IMR-90 (cell line): ENCODE data around the gene MTMR6. TPM values are rescaled to one million over a fixed set of nuclear protein-coding genes. Genes with fewer than 3 reads are reported as not detected.

Source experiments
- ATAC-seq: fragments of 200-7000 bp; cut with Tn5 transposase; 2 replicates; pipeline ENCODE4 v1.9.1; 2020; ENCODE audit warnings: low read depth, mild to moderate bottlenecking, moderate library complexity
- BruUV-seq: library from RNA; stranded (reverse); fragments of 400-500 nt; replicated peaks from 2 replicates; lab custom pipeline; 2021; lab: Mats Ljungman, UMichigan
- CTCF ChIA-PET: fragments of 300-600 bp; formaldehyde crosslinking; extraction: SDS; loops from one replicate; lab custom pipeline; 2021; ENCODE audit warnings: antibody characterized with exemption; lab: Yijun Ruan, JAX
- POLR2A ChIA-PET: fragments of 300-600 bp; sonication (Branson Sonifier 250); formaldehyde crosslinking; loops from one replicate; lab custom pipeline; 2022; ENCODE audit warnings: antibody characterized with exemption; ENCODE audit not compliant: unreplicated experiment; lab: Charles Lee
- DNase-seq: peaks from one replicate; pipeline ENCODE4 v3.0.0; 2013
- H2AFZ ChIP-seq: replicated peaks from 2 replicates; pipeline ENCODE3; 2013; ENCODE audit warnings: low read length, mild to moderate bottlenecking; ENCODE audit not compliant: poor library complexity
- H2AK5ac ChIP-seq: 2 replicates; pipeline ENCODE4 v1.6.1; 2013; ENCODE audit warnings: low read depth, low read length, inconsistent platforms
- H2AK9ac ChIP-seq: replicated peaks from 2 replicates; pipeline ENCODE3; 2013; ENCODE audit warnings: mild to moderate bottlenecking, low read depth, low read length, moderate library complexity; ENCODE audit not compliant: poor library complexity
- H2BK120ac ChIP-seq: 2 replicates; pipeline ENCODE4 v1.6.1; 2013; ENCODE audit warnings: low read depth, low read length, inconsistent platforms
- H2BK15ac ChIP-seq: 3 replicates; pipeline ENCODE4 v1.6.1; 2013; ENCODE audit warnings: low read depth, low read length, inconsistent platforms
- H2BK20ac ChIP-seq: 2 replicates; pipeline ENCODE4 v1.6.1; 2013; ENCODE audit warnings: low read depth, mild to moderate bottlenecking, inconsistent platforms, low read length, moderate library complexity
- H2BK5ac ChIP-seq: 2 replicates; pipeline ENCODE4 v1.6.1; 2013; ENCODE audit warnings: mild to moderate bottlenecking, low read depth, low read length, inconsistent platforms; ENCODE audit not compliant: poor library complexity, severe bottlenecking
- H3K14ac ChIP-seq: replicated peaks from 2 replicates; pipeline ENCODE4 v1.6.1; 2013; ENCODE audit warnings: low read depth, low read length, inconsistent platforms
- H3K18ac ChIP-seq: 2 replicates; pipeline ENCODE4 v1.6.1; 2013; ENCODE audit warnings: low read depth, low read length, control low read depth
- H3K23ac ChIP-seq: 2 replicates; pipeline ENCODE4 v1.6.1; 2013; ENCODE audit warnings: low read depth, low read length, inconsistent platforms
- H3K27ac ChIP-seq: 2 replicates; pipeline ENCODE4 v1.5.1; 2013; ENCODE audit warnings: mild to moderate bottlenecking, control low read depth, low read length; ENCODE audit not compliant: insufficient read depth
- H3K27me3 ChIP-seq: 2 replicates; pipeline ENCODE4 v1.6.1; 2013; ENCODE audit warnings: low read length; ENCODE audit not compliant: control insufficient read depth, insufficient read depth
- H3K36me3 ChIP-seq: 2 replicates; pipeline ENCODE4 v1.6.1; 2013; ENCODE audit warnings: low read length, mixed read lengths; ENCODE audit not compliant: control insufficient read depth, insufficient read depth
- H3K4ac ChIP-seq: 2 replicates; pipeline ENCODE4 v1.6.1; 2013; ENCODE audit warnings: low read depth, low read length, inconsistent platforms
- H3K4me1 ChIP-seq: 2 replicates; pipeline ENCODE4 v1.6.1; 2013; ENCODE audit warnings: low read length, mixed read lengths; ENCODE audit not compliant: control insufficient read depth, insufficient read depth
- H3K4me2 ChIP-seq: 2 replicates; pipeline ENCODE4 v1.6.1; 2013; ENCODE audit warnings: low read depth, mild to moderate bottlenecking, control low read depth, low read length, moderate library complexity
- H3K4me3 ChIP-seq: 2 replicates; pipeline ENCODE4 v1.5.1; 2013; ENCODE audit warnings: low read depth, mild to moderate bottlenecking, control low read depth, low read length, moderate library complexity; ENCODE audit not compliant: insufficient read depth
- H3K56ac ChIP-seq: 2 replicates; pipeline ENCODE4 v1.6.1; 2013; ENCODE audit warnings: low read length, inconsistent platforms; ENCODE audit not compliant: insufficient read depth; ENCODE audit errors: extremely low read depth
- H3K79me1 ChIP-seq, 2 experiments: 2 replicates each; pipeline ENCODE4 v1.6.1; 2013; ENCODE audit warnings: low read length in 2 of 2, inconsistent platforms in 1 of 2, low read depth in 1 of 2
- H3K9ac ChIP-seq: 2 replicates; pipeline ENCODE4 v1.6.1; 2013; ENCODE audit warnings: low read depth, low read length, control low read depth
- H3K9me1 ChIP-seq: 2 replicates; pipeline ENCODE4 v1.6.1; 2013; ENCODE audit warnings: low read length, inconsistent platforms; ENCODE audit not compliant: insufficient read depth
- H3K9me3 ChIP-seq: 2 replicates; pipeline ENCODE4 v1.6.1; 2013; ENCODE audit warnings: low read length; ENCODE audit not compliant: control insufficient read depth, insufficient read depth
- H4K20me1 ChIP-seq: 2 replicates; pipeline ENCODE4 v1.6.1; 2013; ENCODE audit warnings: low read length, inconsistent platforms; ENCODE audit not compliant: insufficient read depth
- H4K5ac ChIP-seq: 2 replicates; pipeline ENCODE4 v1.6.1; 2013; ENCODE audit warnings: mild to moderate bottlenecking, low read depth, low read length, control low read depth
- H4K8ac ChIP-seq, 2 experiments: 2 replicates each; pipeline ENCODE4 v1.6.1; 2013; ENCODE audit warnings: low read depth in 2 of 2, low read length in 2 of 2, control low read depth in 1 of 2, inconsistent platforms in 1 of 2
- H4K91ac ChIP-seq: 2 replicates; pipeline ENCODE4 v1.6.1; 2013; ENCODE audit warnings: low read depth, low read length, inconsistent platforms; ENCODE audit not compliant: insufficient read depth
- BHLHE40 ChIP-seq: fragments of 150-350 bp; IDR thresholded peaks from 2 replicates; pipeline ENCODE4 v1.6.1; 2016; ENCODE audit warnings: mild to moderate bottlenecking, low read depth, low read length
- CEBPB ChIP-seq: IDR thresholded peaks from 2 replicates; pipeline ENCODE4 v1.6.1; 2012; ENCODE audit warnings: low read depth, low read length, improper control_type of control experiment
- CHD1 ChIP-seq: IDR thresholded peaks from 2 replicates; pipeline ENCODE4 v1.6.1; 2012; ENCODE audit warnings: low read depth, low read length, improper control_type of control experiment
- ELK1 ChIP-seq: fragments of 150-350 bp; IDR thresholded peaks from 2 replicates; pipeline ENCODE4 v1.6.1; 2016; ENCODE audit warnings: low read depth, mild to moderate bottlenecking, low read length, moderate library complexity, borderline replicate concordance
- MAFK ChIP-seq: IDR thresholded peaks from 2 replicates; pipeline ENCODE4 v1.6.1; 2012; ENCODE audit warnings: low read depth, low read length, improper control_type of control experiment
- MAZ ChIP-seq: IDR thresholded peaks from 2 replicates; pipeline ENCODE4 v1.6.1; 2012; ENCODE audit warnings: low read depth, mild to moderate bottlenecking, low read length, improper control_type of control experiment, moderate library complexity, borderline replicate concordance
- MXI1 ChIP-seq: IDR thresholded peaks from 2 replicates; pipeline ENCODE4 v1.6.1; 2012; ENCODE audit warnings: low read depth, mild to moderate bottlenecking, low read length, moderate library complexity, borderline replicate concordance
- NFE2L2 ChIP-seq: fragments of 150-350 bp; IDR thresholded peaks from 2 replicates; pipeline ENCODE4 v1.6.1; 2016; ENCODE audit warnings: low read depth, mild to moderate bottlenecking, low read length
- POLR2A ChIP-seq: IDR thresholded peaks from 2 replicates; pipeline ENCODE4 v1.6.1; 2012; ENCODE audit warnings: mild to moderate bottlenecking, low read depth, low read length
- RAD21 ChIP-seq: IDR thresholded peaks from 2 replicates; pipeline ENCODE4 v1.6.1; 2012; ENCODE audit warnings: low read length, improper control_type of control experiment
- RCOR1 ChIP-seq: IDR thresholded peaks from 2 replicates; pipeline ENCODE4 v1.6.1; 2012; ENCODE audit warnings: mild to moderate bottlenecking, low read length, improper control_type of control experiment; ENCODE audit not compliant: insufficient replicate concordance
- RFX5 ChIP-seq: IDR thresholded peaks from 2 replicates; pipeline ENCODE4 v1.8.0; 2012; ENCODE audit warnings: low read depth, mild to moderate bottlenecking, low read length, moderate library complexity
- SMC3 ChIP-seq: fragments of 150-350 bp; IDR thresholded peaks from 2 replicates; pipeline ENCODE4 v1.6.1; 2016; ENCODE audit warnings: low read depth, mild to moderate bottlenecking, antibody characterized with exemption, low read length, moderate library complexity
- WGBS, 2 experiments: methylation state at CpG; one replicate each; pipeline versions ENCODE4 v1.1.5 to v1.1.7; 2013; ENCODE audit warnings: missing lambda C conversion rate in 2 of 2; ENCODE audit not compliant: insufficient read length in 1 of 2; ENCODE audit errors: extremely low coverage in 2 of 2; 5-methylcytosine and 5-hydroxymethylcytosine counted together
- dilution Hi-C: fragments of 300-500 bp; cut with HindIII; formaldehyde crosslinking; loops from one replicate; pipeline ENCODE4 v1.14.3; 2018; ENCODE audit warnings: low sequenced_read_pairs; ENCODE audit not compliant: unreplicated experiment
- in situ Hi-C: fragments of 300-500 bp; cut with MboI; formaldehyde crosslinking; loops from 3 replicates; pipeline ENCODE4 v1.14.3; 2019; ENCODE audit warnings: low sequenced_read_pairs, inconsistent platforms, mixed read lengths
- intact Hi-C: fragments of 100-400 bp; cut with micrococcal nuclease; formaldehyde crosslinking; loops from 2 replicates; pipeline ENCODE4 v1.10.0; 2022
- polyA plus RNA-seq, 3 experiments: library from polyadenylated mRNA; depleted of rRNA; stranded (reverse); fragments of >200 nt; gene quantifications; 2 replicates each; pipeline ENCODE4 v1.2.3, GENCODE V29; 2012; ENCODE audit warnings: low replicate concordance in 1 of 3
- total RNA-seq: library from RNA; depleted of rRNA; stranded (reverse); fragments of >200 nt; gene quantifications from 2 replicates; pipeline ENCODE4 v1.2.3, GENCODE V29; 2012
- TF ChIP-seq, protein P1 (sequence below): fragments of 150-350 bp; IDR thresholded peaks from 2 replicates; pipeline ENCODE4 v1.6.1; 2017; ENCODE audit warnings: mild to moderate bottlenecking, antibody characterized with exemption, low read length, low read depth
- TF ChIP-seq, protein P2 (sequence below): conservative IDR thresholded peaks from 2 replicates; pipeline ENCODE4 v1.5.1; 2012; ENCODE audit warnings: mild to moderate bottlenecking, low read depth, low read length, improper control_type of control experiment

Gene MTMR6
- total and polyA plus RNA-seq, 2 of the 4 experiments (the other 2 are of a cell fraction), result 9.4 to 21.7 TPM

- Histone ChIP-seq H3K9ac (no peak overlapping the region), H3K56ac (no peak overlapping the region), H4K91ac (no peak overlapping the region), H3K4me1 (no peaks in the 10 kb centered on the region), H2AFZ (no peak overlapping the region), H2AK5ac (no peak overlapping the region), H3K18ac (no peak overlapping the region), H2BK20ac (no peak overlapping the region), H3K27ac (no peak overlapping the region), H3K79me1 (no peaks in the 10 kb centered on the region), H2BK120ac (no peak overlapping the region), H3K23ac (no peak overlapping the region), H2BK15ac (no peak overlapping the region), H3K9me1 (no peaks in the 10 kb centered on the region), H3K27me3 (peaks cover 8% of the 10 kb centered on the region), H3K4ac (no peak overlapping the region), H3K14ac (no peak overlapping the region), H3K36me3 (no peaks in the 10 kb centered on the region), H3K4me3 (no peak overlapping the region), H2BK5ac (no peak overlapping the region), H4K5ac (no peak overlapping the region), H3K9me3 (no peaks in the 10 kb centered on the region), H3K4me2 (no peak overlapping the region), H4K20me1 (no peaks in the 10 kb centered on the region), H4K8ac (no peak overlapping the region), H2AK9ac (no peak overlapping the region)
- ATAC-seq, result no peak
- in situ Hi-C loops, result no loop called here
- intact Hi-C loops, result no loop called here
- dilution Hi-C loops, result no loop called here
- no peak for DNase-seq
- POLR2A ChIA-PET, result no interaction called here
- WGBS, 2 experiments, result no CpG with 5 or more reads among the region's 9 CpGs
- no TSS peak for BruUV-seq
- CTCF ChIA-PET, result no interaction called here
- TF ChIP-seq NFE2L2 (no peak), MXI1 (no peak), POLR2A (no peak), BHLHE40 (no peak), RAD21 (no peak), ELK1 (no peak), RFX5 (no peak), RCOR1 (no peak), CEBPB (no peak), MAFK (no peak), SMC3 (no peak), CHD1 (no peak), MAZ (no peak)
- TF ChIP-seq, protein P1, sequence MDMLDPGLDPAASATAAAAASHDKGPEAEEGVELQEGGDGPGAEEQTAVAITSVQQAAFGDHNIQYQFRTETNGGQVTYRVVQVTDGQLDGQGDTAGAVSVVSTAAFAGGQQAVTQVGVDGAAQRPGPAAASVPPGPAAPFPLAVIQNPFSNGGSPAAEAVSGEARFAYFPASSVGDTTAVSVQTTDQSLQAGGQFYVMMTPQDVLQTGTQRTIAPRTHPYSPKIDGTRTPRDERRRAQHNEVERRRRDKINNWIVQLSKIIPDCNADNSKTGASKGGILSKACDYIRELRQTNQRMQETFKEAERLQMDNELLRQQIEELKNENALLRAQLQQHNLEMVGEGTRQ, result no peak
- TF ChIP-seq, protein P2, sequence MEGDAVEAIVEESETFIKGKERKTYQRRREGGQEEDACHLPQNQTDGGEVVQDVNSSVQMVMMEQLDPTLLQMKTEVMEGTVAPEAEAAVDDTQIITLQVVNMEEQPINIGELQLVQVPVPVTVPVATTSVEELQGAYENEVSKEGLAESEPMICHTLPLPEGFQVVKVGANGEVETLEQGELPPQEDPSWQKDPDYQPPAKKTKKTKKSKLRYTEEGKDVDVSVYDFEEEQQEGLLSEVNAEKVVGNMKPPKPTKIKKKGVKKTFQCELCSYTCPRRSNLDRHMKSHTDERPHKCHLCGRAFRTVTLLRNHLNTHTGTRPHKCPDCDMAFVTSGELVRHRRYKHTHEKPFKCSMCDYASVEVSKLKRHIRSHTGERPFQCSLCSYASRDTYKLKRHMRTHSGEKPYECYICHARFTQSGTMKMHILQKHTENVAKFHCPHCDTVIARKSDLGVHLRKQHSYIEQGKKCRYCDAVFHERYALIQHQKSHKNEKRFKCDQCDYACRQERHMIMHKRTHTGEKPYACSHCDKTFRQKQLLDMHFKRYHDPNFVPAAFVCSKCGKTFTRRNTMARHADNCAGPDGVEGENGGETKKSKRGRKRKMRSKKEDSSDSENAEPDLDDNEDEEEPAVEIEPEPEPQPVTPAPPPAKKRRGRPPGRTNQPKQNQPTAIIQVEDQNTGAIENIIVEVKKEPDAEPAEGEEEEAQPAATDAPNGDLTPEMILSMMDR, result no peak
These were observed 63.1 kb downstream of the MTMR6 start for GRCh38 chr13:25224151-25224550.
